Neuron (in vitro differentiated cells): ENCODE data around the gene NLK.
"Not testable (repeated sequence)": the region's sequence is repeated elsewhere in the genome, so short reads cannot be mapped to it uniquely, and the experiment has no call there.

Experiments used
- H2AFZ ChIP-seq: one replicate; pipeline ENCODE4 v1.6.1; 2013; ENCODE audit warnings: low read depth, mild to moderate bottlenecking, inconsistent platforms, low read length, moderate library complexity
- H3K27me3 ChIP-seq: one replicate; pipeline ENCODE4 v1.6.1; 2013; ENCODE audit warnings: low read length; ENCODE audit not compliant: insufficient read depth
- H3K36me3 ChIP-seq: one replicate; pipeline ENCODE4 v1.6.1; 2013; ENCODE audit warnings: low read length; ENCODE audit not compliant: insufficient read depth
- H3K4me1 ChIP-seq: one replicate; pipeline ENCODE4 v1.6.1; 2013; ENCODE audit warnings: low read length; ENCODE audit not compliant: insufficient read depth
- H3K4me3 ChIP-seq: 2 replicates; pipeline ENCODE4 v1.5.1; 2013; ENCODE audit warnings: mild to moderate bottlenecking, low read length, moderate library complexity
- H3K9me3 ChIP-seq: one replicate; pipeline ENCODE4 v1.6.1; 2013; ENCODE audit warnings: low read length

The NLK gene

DNA sequence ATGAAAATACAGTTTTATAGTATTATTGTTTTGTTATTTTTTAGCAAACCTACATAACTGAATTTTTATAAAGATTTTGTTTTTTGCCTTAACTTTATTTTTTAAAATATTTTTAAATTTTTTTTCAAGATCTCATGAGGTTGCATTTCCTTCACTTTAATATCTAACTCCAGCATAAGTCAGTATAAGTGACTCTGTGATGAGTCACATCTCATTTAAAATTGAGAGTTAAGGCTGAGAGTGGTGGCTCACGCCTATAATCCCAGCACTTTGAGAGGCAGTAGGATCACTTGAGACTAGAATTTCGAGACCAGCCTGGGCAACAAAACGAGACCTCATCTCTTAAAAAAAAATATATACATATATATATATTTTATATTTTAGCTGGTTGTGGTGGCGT, 44.0 kb downstream of the NLK start:
- no peaks in the 10 kb centered on the region for H3K36me3 ChIP-seq
- H3K27me3 ChIP-seq = no peaks in the 10 kb centered on the region
- no peaks in the 10 kb centered on the region for H3K9me3 ChIP-seq
- H3K4me3 ChIP-seq = no peak overlapping the region
- H3K4me1 ChIP-seq = peaks cover under 1% of the 10 kb centered on the region
- no peak overlapping the region for H2AFZ ChIP-seq

DNA sequence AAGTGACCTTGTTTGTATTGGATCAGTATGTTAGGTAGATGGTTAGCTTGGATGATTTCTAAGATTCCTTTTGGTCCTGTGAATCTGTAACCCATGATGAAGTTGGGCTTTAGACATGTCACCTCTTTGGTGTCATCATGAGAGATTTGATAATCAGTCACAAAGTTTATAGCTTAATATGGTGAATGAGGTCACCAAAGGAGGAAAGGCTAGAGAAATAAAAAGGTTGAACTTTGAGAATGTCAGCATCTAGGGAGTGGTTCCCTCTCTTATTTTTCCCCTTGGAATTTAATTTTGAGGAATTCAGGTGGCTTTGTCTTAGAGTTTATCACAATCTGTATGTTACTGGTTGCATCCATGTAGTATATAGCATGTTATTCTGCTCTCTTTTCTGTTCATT, 45.3 kb downstream of the NLK start:
- H3K4me3 ChIP-seq = no peak overlapping the region

DNA sequence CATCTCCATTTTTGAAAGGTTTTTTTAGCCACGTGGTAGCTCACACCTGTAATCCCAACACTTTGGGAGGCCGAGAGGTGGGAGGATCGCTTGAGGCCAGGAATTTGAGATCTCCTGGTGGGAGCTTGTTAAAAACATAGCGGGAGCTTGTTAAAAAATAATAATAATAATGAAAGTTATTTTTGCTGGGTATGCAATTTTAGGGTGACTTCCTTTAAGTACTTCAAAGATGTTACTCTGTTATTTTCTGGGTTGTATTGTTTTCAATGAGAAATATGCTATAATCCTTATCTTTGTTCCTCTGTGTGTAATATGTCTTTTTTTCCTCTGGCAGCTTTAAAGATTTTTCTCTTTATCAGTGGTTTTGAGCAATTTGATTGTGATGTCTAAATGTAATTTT, 48.1 kb downstream of the NLK start:
- no peaks in the 10 kb centered on the region for H3K36me3 ChIP-seq

More for the DNA sequence above, 45.3 kb downstream of the NLK start:
- Histone ChIP-seq H3K36me3 (no peaks in the 10 kb centered on the region), H3K9me3 (no peaks in the 10 kb centered on the region), H2AFZ (no peak overlapping the region), H3K27me3 (no peaks in the 10 kb centered on the region), H3K4me1 (peaks cover 9% of the 10 kb centered on the region)

DNA sequence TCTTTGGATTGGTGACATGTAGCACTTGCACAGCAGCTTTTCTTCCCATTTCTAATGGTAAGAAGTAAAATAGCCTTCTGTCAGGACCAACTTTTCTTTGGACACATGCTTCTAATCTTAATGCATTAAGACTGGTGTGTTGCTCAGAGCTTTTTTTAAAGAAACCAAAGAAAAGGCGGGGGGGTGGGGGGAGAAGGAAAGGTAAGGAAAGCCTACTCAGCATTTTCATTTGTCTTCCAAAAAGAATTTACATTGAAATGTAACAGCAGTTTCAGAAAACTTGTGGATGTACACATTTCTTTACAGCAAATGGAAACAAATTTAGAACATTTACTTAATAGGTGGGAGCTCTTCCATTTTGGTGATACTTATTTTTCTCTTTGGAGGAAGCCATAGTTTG, 49.6 kb downstream of the NLK start:
- Histone ChIP-seq H3K27me3 (no peaks in the 10 kb centered on the region), H3K36me3 (no peaks in the 10 kb centered on the region), H3K9me3 (no peaks in the 10 kb centered on the region), H3K4me3 (no peak overlapping the region), H2AFZ (no peak overlapping the region), H3K4me1 (peaks cover 9% of the 10 kb centered on the region)

More for the DNA sequence above, 48.1 kb downstream of the NLK start:
- no peaks in the 10 kb centered on the region for H3K27me3 ChIP-seq
- H2AFZ ChIP-seq = no peak overlapping the region
- no peak overlapping the region for H3K4me3 ChIP-seq
- no peaks in the 10 kb centered on the region for H3K9me3 ChIP-seq
- peaks cover 9% of the 10 kb centered on the region for H3K4me1 ChIP-seq

DNA sequence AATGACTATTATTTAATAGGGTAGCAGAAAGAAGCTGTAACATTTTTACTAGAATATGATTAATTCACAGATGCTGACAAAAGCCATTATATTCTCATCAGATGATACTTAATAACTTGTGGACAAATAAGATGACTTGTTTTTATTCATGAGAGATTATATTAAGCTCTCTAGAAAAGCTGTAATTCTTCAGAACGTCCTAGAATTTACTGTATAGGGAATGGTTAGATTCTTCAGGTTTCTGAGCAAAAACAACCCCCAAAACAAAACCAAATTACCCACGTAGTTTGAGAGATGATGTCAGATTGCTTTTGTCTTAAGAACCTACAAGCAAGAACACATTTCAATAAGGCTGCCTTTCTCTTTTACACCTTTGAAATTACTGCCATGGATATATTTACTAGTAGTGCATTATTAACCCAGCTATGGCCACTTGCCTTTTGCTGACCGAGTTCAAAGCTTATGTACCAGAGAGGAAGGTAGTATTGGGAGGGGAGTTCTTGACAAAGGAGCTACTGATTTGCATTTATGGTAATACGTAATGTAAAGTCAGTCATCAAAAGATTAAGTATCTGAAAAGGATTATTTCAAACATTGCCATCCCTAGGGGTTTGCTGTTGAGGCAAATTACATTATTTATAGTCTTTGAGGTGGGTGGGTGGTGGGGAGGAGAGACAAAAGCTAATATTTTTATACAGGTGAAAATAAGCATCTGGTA, 51.7 kb downstream of the NLK start:
- Histone ChIP-seq H3K4me3 (no peak overlapping the region), H3K36me3 (no peaks in the 10 kb centered on the region), H3K4me1 (peaks cover 9% of the 10 kb centered on the region), H2AFZ (no peak overlapping the region), H3K27me3 (no peaks in the 10 kb centered on the region), H3K9me3 (no peaks in the 10 kb centered on the region)

DNA sequence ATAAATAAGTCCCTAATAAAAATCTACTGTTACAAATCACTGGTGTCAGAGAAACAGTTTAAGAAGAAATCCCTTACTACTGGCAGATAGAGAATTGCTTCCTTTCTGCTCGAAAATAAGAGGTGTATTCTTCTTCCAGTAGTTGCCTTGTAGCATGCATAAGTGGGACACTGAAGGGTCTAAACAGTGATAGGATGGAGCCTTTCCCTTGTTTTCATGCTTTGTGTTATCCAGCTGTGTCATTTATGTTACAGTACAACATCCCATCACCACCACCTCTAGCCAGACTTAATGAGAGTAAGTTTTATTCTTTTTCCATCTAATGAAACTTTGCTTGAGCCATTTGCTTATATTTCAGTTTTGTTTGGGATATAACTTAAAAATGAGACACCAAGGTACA, 54.3 kb downstream of the NLK start:
- Histone ChIP-seq H3K4me3 (no peak overlapping the region), H2AFZ (no peak overlapping the region), H3K27me3 (no peaks in the 10 kb centered on the region), H3K9me3 (no peaks in the 10 kb centered on the region), H3K36me3 (no peaks in the 10 kb centered on the region), H3K4me1 (peaks cover 6% of the 10 kb centered on the region)

DNA sequence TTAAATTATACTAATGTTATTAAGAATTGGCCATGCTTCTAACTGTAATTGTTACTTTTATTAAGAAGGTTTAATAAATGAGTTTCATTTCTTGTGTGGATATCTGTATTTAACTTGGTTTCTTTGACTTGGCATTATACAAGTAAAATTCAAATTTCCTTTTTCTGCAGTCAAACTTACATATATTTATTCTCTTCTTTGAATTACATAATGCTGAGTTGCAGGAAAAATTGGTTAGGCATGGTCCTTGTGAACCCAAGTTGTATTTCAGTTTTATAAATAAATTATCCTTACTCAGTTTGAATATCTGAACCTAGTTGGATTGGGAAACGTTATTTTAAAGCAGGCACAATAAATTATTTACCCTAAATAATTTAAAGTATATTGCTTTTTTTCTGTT, 54.8 kb downstream of the NLK start:
- H3K27me3 ChIP-seq = no peaks in the 10 kb centered on the region
- H3K36me3 ChIP-seq = no peaks in the 10 kb centered on the region
- H2AFZ ChIP-seq = no peak overlapping the region
- H3K4me3 ChIP-seq = no peak overlapping the region
- no peaks in the 10 kb centered on the region for H3K9me3 ChIP-seq
- H3K4me1 ChIP-seq = peaks cover 1% of the 10 kb centered on the region

DNA sequence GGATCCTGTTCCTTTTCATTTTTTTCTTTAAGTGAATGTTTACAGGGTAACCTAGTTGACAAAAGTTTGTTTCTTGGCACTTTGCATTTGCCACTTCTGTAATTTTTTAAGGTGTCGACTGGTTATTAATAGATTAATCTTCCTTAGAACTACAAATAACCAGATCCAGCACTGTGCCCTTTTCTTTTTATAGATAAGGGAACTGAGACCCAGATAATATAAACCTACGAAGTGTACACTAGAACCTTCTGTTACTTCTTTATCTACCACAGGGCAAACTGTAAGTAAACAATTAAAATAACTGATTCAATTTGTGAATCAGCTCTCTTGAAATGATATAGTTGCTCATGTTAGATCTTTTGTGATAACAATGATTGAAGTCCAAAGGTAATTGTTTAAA, 55.4 kb downstream of the NLK start:
- no peaks in the 10 kb centered on the region for H3K4me1 ChIP-seq
- no peaks in the 10 kb centered on the region for H3K36me3 ChIP-seq
- no peaks in the 10 kb centered on the region for H3K27me3 ChIP-seq
- H3K9me3 ChIP-seq = no peaks in the 10 kb centered on the region
- H3K4me3 ChIP-seq = no peak overlapping the region
- H2AFZ ChIP-seq = no peak overlapping the region

DNA sequence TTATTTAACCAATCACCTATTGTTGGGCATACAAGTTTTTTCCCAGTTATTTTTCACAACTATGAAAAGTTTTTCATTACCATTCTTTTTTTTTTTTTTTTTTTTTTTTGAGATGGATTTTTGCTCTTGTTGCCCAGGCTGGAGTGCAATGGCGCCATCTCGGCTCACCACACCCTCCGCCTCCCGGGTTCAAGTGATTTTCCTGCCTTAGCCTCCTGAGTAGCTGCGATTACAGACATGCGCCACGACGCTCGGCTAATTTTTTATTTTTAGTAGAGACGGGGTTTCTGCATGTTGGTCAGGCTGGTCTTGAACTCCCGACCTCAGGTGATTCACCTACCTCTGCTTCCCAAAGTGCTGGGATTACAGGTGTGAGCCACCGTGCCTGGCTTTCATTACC, 56.1 kb downstream of the NLK start:
- H3K4me3 ChIP-seq, H3K9me3 ChIP-seq, H3K36me3 ChIP-seq, H3K27me3 ChIP-seq, H2AFZ ChIP-seq, H3K4me1 ChIP-seq: not testable (repeated sequence)

DNA sequence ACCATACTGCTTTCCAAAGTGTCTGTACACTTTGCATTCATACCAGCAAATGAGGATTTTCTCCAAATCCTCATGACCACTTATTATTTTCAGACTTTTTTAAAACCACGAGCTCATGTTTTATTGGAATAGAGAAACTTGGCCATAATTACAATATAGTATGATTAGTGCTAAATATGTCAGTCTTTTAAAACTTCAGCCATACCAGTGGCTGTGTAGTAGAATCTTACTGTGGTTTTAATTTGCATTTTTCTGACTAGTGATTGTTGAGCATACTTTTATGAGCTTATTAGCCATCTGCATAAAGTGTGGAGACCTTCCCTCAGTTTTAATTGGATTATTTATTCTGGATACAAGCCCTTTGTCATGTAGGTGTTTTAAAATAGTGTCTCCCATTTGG, 57.8 kb downstream of the NLK start:
- Histone ChIP-seq H3K4me3 (no peak overlapping the region), H3K36me3 (no peaks in the 10 kb centered on the region), H3K9me3 (no peaks in the 10 kb centered on the region), H2AFZ (no peak overlapping the region), H3K27me3 (no peaks in the 10 kb centered on the region), H3K4me1 (no peaks in the 10 kb centered on the region)

DNA sequence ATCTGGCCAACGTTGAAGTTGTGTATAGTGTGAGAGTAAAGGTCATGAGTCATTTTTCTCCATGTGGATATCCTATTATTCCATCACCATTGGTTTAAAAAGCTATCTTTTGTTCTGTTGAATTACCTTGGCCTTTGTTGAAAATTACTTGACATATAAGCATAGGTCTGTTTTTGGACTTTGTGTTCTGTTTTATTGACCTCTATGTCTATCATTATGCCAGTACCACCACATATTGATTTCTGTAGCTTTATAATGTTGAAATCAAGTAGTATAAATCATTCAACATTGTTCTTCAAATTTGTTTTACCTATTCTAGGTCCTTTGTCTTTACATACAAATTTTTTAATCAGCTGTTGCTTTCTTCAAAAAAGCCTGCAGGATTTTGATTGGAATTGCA, 58.5 kb downstream of the NLK start:
- Histone ChIP-seq H3K36me3 (no peaks in the 10 kb centered on the region), H3K27me3 (no peaks in the 10 kb centered on the region), H3K4me1 (no peaks in the 10 kb centered on the region), H3K9me3 (no peaks in the 10 kb centered on the region), H3K4me3 (no peak overlapping the region), H2AFZ (no peak overlapping the region)

DNA sequence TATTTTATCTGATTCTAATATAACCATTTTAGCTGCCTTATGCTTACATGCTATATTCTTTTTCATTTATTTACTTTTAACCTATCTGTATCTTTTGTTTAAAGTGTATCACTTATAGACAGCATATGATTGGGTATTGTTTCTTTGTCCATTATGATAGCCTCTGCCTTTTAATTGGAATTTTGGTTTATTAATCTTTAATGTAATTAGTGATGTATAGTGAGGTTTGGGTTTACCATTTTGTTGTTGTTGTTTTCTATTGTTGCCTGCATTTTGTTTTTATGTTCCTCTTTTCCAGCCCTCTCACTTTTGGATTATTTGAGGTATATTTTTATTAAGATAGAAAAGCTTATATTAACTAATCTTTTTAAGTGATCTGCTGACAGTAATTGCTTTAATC, 59.4 kb downstream of the NLK start:
- no peaks in the 10 kb centered on the region for H3K4me1 ChIP-seq
- no peak overlapping the region for H2AFZ ChIP-seq
- no peak overlapping the region for H3K4me3 ChIP-seq
- no peaks in the 10 kb centered on the region for H3K36me3 ChIP-seq
- no peaks in the 10 kb centered on the region for H3K27me3 ChIP-seq
- no peaks in the 10 kb centered on the region for H3K9me3 ChIP-seq

DNA sequence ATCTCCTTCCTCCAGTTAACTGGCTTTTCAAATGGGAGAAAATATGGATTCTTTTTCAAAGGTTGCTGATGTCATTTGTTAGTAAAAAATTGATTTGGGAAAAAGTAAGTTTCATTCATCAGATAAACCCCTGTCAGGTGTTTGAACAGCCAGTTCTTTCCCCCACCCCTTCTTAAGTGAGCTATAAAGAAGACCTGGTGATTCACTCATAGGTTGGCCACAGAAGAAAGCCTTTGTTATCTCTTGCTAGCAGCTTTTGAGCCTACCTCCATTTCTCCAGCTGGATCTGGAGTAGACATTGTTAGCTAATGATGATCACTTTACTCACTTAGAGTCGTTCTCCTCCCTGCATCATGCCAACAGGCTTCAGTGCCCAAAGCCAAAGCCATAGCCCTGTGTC, 63.0 kb downstream of the NLK start:
- Histone ChIP-seq H2AFZ (no peak overlapping the region), H3K4me3 (no peak overlapping the region), H3K9me3 (no peaks in the 10 kb centered on the region), H3K36me3 (no peaks in the 10 kb centered on the region), H3K27me3 (no peaks in the 10 kb centered on the region), H3K4me1 (no peaks in the 10 kb centered on the region)

DNA sequence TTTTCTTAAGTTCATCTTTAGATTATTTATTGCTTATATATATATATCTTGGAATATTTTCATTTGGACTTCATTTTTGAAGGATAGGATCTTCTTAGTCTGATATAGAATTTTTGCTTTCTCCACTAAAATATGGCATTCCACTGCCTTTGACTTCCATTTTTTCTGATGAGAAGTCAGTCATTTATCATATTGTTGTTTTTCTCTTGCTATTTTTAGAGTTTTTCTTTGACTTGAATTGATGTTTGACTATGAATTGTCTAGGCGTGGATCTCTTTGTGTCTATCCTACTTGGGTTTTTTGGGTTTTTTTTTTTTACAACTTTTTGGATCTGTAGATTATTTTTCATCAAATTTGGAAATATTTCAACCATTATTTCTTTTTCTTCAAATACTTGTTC, 67.7 kb downstream of the NLK start:
- no peak overlapping the region for H2AFZ ChIP-seq
- no peaks in the 10 kb centered on the region for H3K27me3 ChIP-seq
- no peaks in the 10 kb centered on the region for H3K9me3 ChIP-seq
- H3K4me1 ChIP-seq = peaks cover 5% of the 10 kb centered on the region
- H3K36me3 ChIP-seq = no peaks in the 10 kb centered on the region
- no peak overlapping the region for H3K4me3 ChIP-seq
